Measurements from ENCODE around the gene PEX26. TPM values are rescaled to one million over a fixed set of nuclear protein-coding genes. Genes with fewer than 3 reads are reported as not detected.
"Not testable (repeated sequence)": the region's sequence is repeated elsewhere in the genome, so short reads cannot be mapped to it uniquely, and the experiment has no call there.

Gene PEX26
- total RNA-seq, 4 donors from 2014 or later, result 46.4 to 211 (median 93.4) TPM

DNA sequence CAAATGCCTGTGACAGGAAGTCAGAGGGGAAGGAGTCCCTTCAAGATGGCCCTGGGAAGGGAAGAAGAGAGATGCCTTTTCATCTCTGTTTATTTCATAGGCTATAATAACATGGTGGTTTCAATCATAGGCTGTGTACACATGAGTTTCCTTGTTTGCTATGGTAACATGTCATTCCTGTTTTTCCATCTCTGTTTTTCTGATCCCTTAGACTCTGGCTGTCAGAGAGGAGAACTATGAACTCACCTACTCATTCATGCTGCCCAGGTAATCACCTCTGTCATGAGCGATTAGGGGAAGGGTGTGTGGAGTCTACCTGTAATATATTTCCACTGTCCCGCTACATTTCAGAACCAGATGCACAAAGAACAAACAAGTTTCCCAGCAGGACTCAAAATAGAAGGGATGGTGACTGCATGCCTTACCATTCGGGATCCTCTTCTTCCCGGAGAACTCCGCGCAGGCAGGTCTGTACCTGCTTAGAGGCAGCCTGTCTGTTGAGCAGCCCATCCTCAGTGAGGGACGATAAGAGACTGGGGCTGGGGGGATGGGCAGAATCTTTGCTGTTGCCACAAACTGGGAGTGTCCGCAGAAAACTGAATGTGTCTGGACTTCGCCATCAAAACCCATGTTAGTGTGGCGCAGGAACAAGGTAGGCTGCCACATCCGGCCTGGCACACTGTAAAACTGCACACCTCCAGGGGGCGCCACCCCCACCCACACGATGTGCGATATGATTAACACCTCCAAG is 7.1 kb upstream of the PEX26 start:
- no peak for DNase-seq
- in situ Hi-C loops (cut with MboI; ENCODE audit: low pct_ligation_motif_present in 1 of 4, low pct_unique_long_range_greater_than_20kb in 1 of 4, low sequenced_read_pairs in 3 of 4), result loop anchor here in 3 of 4 donors (5.0 to 10.0 kb wide), 3 partner anchors 46 to 238 kb away; partner anchors contain the start of gene MICAL3 (in 1 of the 3)

GRCh38 chr22:18071307-18071967 is 6.4 kb upstream of the PEX26 start:
- not testable (repeated sequence) for DNase-seq, H3K9me3 ChIP-seq, H3K27ac ChIP-seq, H3K27me3 ChIP-seq, H3K4me3 ChIP-seq, H3K36me3 ChIP-seq
- in situ Hi-C loops (cut with MboI; ENCODE audit: low pct_ligation_motif_present in 1 of 4, low pct_unique_long_range_greater_than_20kb in 1 of 4, low sequenced_read_pairs in 3 of 4) (loop anchor here in 3 of 4 donors (5.0 to 10.0 kb wide), 3 partner anchors 47 to 239 kb away; partner anchors contain the start of gene MICAL3 (in 1 of the 3)), intact Hi-C loops (cut with DNase I; ENCODE audit: low total_unique reads) (loop anchor here (10.0 kb wide), 2 partner anchors 47 to 167 kb away; partner anchors contain the start of gene MICAL3)
- H3K4me1 ChIP-seq, result peaks cover 3 to 53% (median 19%) of the 10 kb centered on the region in 4 donors
- 80 to 87% methylated on average over 1 to 7 of the region's 7 CpGs for WGBS, 2 donors (ENCODE audit: low coverage in 1 of 2)

More for the DNA sequence above, 7.1 kb upstream of the PEX26 start:
- Histone ChIP-seq H3K9me3 (no peaks in the 10 kb centered on the region), H3K4me1 (peaks cover 0 to 51% (median 20%) of the 10 kb centered on the region in 4 donors), H3K27me3 (no peaks in the 10 kb centered on the region), H3K4me3 (no peak overlapping the region), H3K36me3 (no peaks in the 10 kb centered on the region), H3K27ac (no peak overlapping the region)
- intact Hi-C loops (cut with DNase I; ENCODE audit: low total_unique reads), result loop anchor here (10.0 kb wide), 2 partner anchors 46 to 166 kb away; partner anchors contain the start of gene MICAL3
- TF ChIP-seq EP300 (IDR thresholded peaks at IDR 0.05; ENCODE audit: low read depth), result no peak
- TF ChIP-seq CTCF (IDR thresholded peaks at IDR 0.05), result no peak
- TF ChIP-seq POLR2AphosphoS5 (IDR thresholded peaks at IDR 0.05), result peak in 1 of 3 donors; percentile 8
- WGBS, 2 donors (ENCODE audit: low coverage in 1 of 2), result 61 to 71% methylated on average over 2 to 14 of the region's 14 CpGs

- Histone ChIP-seq H3K27me3 (no peaks in the 10 kb centered on the region), H3K4me3 (no peak overlapping the region), H3K4me1 (peaks cover 8 to 53% (median 20%) of the 10 kb centered on the region in 4 donors), H3K36me3 (no peaks in the 10 kb centered on the region), H3K27ac (no peak overlapping the region), H3K9me3 (no peaks in the 10 kb centered on the region)
- intact Hi-C loops (cut with DNase I; ENCODE audit: low total_unique reads) (loop anchor here (10.0 kb wide), 2 partner anchors 47 to 167 kb away; partner anchors contain the start of gene MICAL3), in situ Hi-C loops (cut with MboI; ENCODE audit: low pct_ligation_motif_present in 1 of 4, low pct_unique_long_range_greater_than_20kb in 1 of 4, low sequenced_read_pairs in 3 of 4) (loop anchor here in 3 of 4 donors (5.0 to 10.0 kb wide), 3 partner anchors 47 to 240 kb away; partner anchors contain the start of gene MICAL3 (in 1 of the 3))
- TF ChIP-seq CTCF (IDR thresholded peaks at IDR 0.05) (no peak), POLR2A (IDR thresholded peaks at IDR 0.05) (no peak), POLR2AphosphoS5 (IDR thresholded peaks at IDR 0.05) (no peak), EP300 (IDR thresholded peaks at IDR 0.05; ENCODE audit: low read depth) (no peak)
- DNase-seq, result no peak
- WGBS, 2 donors (ENCODE audit: low coverage in 1 of 2), result 60 to 88% methylated on average over 1 of the region's 1 CpG
These were observed 5.9 kb upstream of the PEX26 start for GRCh38 chr22:18071968-18072310.

GRCh38 chr22:18073467-18073866 is 4.3 kb upstream of the PEX26 start:
- H3K27me3 ChIP-seq, result no peaks in the 10 kb centered on the region
- no peaks in the 10 kb centered on the region for H3K36me3 ChIP-seq
- H3K9me3 ChIP-seq, result no peaks in the 10 kb centered on the region
- H3K4me3 ChIP-seq, result no peak overlapping the region
- in situ Hi-C loops (cut with MboI; ENCODE audit: low pct_ligation_motif_present in 1 of 4, low pct_unique_long_range_greater_than_20kb in 1 of 4, low sequenced_read_pairs in 3 of 4), result loop anchor here in 3 of 4 donors (5.0 to 10.0 kb wide), 3 partner anchors 49 to 241 kb away; partner anchors contain the start of gene MICAL3 (in 1 of the 3)
- no peak for DNase-seq
- WGBS, 2 donors (ENCODE audit: low coverage in 1 of 2), result 69% methylated on average over 2 of the region's 2 CpGs
- peaks cover 10 to 43% (median 23%) of the 10 kb centered on the region in 4 donors for H3K4me1 ChIP-seq
- TF ChIP-seq EP300 (IDR thresholded peaks at IDR 0.05; ENCODE audit: low read depth) (no peak), POLR2AphosphoS5 (IDR thresholded peaks at IDR 0.05) (peak in 1 of 3 donors; percentile 29)
- H3K27ac ChIP-seq, result no peak overlapping the region
- intact Hi-C loops (cut with DNase I; ENCODE audit: low total_unique reads), result loop anchor here (10.0 kb wide), 2 partner anchors 49 to 169 kb away; partner anchors contain the start of gene MICAL3

- not testable (repeated sequence) for H3K36me3 ChIP-seq, H3K4me3 ChIP-seq, H3K9me3 ChIP-seq, H3K27me3 ChIP-seq, DNase-seq, H3K27ac ChIP-seq
- 92 to 93% methylated on average over 3 to 4 of the region's 4 CpGs for WGBS, 2 donors (ENCODE audit: low coverage in 1 of 2)
- intact Hi-C loops (cut with DNase I; ENCODE audit: low total_unique reads) (loop anchor here (10.0 kb wide), 2 partner anchors 49 to 169 kb away; partner anchors contain the start of gene MICAL3), in situ Hi-C loops (cut with MboI; ENCODE audit: low pct_ligation_motif_present in 1 of 4, low pct_unique_long_range_greater_than_20kb in 1 of 4, low sequenced_read_pairs in 3 of 4) (loop anchor here in 3 of 4 donors (5.0 to 10.0 kb wide), 3 partner anchors 49 to 242 kb away; partner anchors contain the start of gene MICAL3 (in 1 of the 3))
- H3K4me1 ChIP-seq, result peaks cover 13 to 43% (median 26%) of the 10 kb centered on the region in 4 donors
These were observed 3.9 kb upstream of the PEX26 start for GRCh38 chr22:18073927-18074326.

All from transverse colon (tissue), 4 donors.